Stimulated activated CD4-positive, alpha-beta T cell treated with anti-CD3 and anti-CD28 coated beads, Interleukin-1b, Interleukin-23, amount 100 ng/mL, for 24 hours (primary cell): Measurements from ENCODE around the gene RHBDL3.
"Not testable (repeated sequence)": the region's sequence is repeated elsewhere in the genome, so short reads cannot be mapped to it uniquely, and the experiment has no call there.

Source experiments
- DNase-seq, 4 experiments: peaks; one replicate each; pipeline ENCODE4 v3.0.0-alpha.2; 2020; ENCODE audit warnings: low read depth in 4 of 4, low spot score in 1 of 4

Gene RHBDL3, protein sequence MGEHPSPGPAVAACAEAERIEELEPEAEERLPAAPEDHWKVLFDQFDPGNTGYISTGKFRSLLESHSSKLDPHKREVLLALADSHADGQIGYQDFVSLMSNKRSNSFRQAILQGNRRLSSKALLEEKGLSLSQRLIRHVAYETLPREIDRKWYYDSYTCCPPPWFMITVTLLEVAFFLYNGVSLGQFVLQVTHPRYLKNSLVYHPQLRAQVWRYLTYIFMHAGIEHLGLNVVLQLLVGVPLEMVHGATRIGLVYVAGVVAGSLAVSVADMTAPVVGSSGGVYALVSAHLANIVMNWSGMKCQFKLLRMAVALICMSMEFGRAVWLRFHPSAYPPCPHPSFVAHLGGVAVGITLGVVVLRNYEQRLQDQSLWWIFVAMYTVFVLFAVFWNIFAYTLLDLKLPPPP

DNA sequence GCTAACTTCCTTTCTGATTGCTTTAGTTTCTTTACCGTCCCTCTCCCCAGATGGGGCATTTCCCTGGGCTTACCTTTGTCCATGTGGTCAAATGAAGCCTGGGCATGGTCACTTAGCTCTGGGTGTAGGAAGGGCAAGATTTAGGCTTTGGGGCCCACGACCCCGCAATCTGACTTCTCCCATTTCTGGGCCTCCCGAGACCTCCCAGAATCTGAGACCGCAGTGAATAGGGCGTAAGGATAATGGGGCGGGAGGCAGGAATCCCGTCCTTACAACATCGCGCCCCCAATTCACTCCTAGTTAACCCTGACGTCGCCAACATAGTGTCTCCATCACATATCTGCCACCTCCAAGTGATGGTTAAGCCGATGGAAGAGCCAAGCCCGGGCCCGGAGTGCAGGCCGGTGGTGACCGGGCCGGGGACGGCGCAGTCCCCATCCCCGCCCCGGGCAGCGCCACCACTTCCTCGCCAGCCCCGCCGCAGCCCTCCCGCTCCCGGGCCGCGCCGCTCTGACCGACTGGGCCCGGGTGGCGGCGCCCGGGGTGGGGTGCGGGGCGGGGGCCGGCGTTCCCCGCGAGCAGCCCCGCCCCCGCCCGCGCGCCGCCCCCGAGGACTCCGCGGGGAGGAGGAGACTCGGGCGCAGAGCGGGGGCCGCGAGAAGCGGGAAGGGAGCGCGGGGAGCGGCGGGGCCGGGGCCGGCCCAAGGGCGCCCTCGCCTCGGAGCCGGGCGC lies at the start of gene RHBDL3:
RHBDL3 (plus strand) TSS at position 641 of the 732 bp plus-strand sequence. CDS start 358 bp downstream, outside the sequence.
- no peak for DNase-seq

DNA sequence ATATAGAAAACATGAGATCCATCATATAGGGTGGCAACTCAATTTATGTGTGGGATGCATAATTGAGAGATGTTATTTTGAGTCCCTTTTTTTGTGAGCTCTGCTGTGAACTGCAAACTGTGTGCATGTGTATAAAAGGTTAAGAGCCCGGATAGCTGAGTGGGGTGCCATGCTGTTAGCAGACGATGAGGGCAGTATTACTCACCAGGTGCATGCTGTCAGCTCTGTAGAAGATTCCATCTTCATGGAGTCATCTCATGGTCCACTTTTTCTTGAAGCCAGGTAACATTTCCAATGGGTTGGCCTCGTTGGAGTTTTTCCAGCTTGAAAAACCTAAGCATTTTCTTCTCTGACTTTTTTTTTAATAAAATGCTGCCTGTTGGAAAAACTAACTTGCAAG lies 43.0 kb upstream of the RHBDL3 start:
- DNase-seq, result no peak

DNA sequence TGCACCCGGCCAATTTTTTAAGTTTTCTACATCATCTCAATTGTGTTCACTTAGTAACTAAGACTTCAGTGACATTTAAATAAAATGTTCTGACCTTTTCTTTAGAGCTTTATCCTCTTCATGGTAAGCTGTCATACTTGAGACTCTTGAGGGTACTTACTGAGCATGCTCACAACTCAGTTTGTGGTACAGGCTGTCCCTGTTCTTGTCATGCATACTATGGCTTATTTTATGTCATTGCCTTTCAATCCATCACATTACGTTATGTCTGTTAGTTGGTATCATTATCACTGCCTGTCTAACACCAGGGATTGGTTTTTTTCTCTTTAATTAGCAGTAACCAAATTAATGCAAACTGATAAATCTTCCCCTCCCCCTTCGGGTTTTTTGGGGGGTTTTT lies 41.9 kb upstream of the RHBDL3 start:
- DNase-seq, result no peak

DNA sequence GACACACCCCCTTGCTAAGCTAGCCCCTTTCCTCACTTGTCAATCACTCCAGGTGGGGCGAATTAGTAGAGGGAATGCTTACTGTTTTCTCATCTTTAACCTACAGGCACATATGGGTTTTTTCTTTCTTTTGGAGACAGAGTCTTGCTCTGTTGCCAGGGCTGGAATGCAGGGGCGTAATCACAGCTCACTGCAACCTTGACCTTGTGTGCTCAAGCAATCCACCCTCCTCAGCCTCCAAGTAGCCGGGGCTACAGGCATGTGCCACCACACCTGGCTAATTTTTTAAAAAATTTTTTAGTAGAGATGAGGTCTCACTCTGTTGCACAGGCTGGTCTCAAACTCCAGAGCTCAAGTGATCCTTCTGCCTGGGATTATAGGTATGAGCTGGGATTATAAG lies 38.7 kb upstream of the RHBDL3 start:
- DNase-seq, result no peak

DNA sequence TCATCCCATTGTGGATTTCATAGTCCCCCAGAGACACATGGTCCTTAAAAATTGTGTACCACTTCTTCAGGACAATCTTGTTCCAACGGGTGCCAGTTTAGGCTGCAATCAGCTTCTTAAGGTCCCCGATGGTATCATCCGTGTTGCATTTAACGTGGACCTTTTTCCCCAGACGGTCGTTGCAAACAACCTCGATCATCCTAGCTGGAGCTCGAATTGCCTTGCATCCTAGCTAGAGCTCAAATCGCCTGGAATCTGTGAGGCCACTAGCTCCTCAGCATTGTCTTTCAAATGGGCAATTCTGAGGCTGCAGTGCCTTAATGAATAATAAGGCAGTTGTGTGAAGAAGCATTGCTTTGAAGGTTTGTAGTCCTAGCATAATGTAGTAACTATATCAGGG lies 37.7 kb upstream of the RHBDL3 start:
- DNase-seq, result no peak

DNA sequence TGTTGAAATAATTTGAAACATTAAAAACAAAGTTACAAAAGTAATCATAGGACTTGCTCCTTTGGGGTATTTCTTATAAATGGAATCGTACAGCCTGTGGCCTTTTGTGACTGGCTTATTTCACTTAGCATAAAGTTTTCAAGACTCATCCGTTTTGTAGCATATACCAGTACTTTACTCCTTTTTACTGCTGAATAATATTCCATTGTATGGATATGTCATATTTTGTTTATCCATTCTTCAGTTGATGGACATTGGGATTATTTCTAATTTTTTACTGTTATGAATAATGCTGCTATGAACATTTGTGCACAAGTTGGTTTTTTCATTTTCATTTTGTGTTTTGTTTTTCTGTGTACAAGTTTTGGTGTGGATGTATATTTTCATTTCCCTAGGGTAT lies 30.0 kb upstream of the RHBDL3 start:
- DNase-seq, result no peak

DNA sequence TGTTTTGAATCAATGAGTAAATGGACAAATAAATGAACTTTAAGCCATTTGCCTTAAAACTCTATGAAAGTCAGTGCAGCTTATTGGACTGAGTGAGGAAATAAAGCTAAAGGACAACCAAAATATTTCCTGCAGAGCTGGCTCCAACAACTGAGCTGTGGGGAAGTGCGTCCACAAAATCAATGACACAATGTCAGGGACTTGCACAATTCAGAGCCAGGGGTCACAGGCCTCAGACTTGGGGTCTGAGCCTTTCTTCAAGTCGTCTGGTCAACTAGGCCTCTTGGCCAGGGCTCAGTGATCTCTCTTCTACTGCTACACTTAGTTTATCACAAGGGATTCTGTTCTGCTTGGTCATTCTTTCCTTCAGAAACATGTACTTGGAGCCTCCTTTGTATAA lies 26.2 kb upstream of the RHBDL3 start:
- no peak for DNase-seq

DNA sequence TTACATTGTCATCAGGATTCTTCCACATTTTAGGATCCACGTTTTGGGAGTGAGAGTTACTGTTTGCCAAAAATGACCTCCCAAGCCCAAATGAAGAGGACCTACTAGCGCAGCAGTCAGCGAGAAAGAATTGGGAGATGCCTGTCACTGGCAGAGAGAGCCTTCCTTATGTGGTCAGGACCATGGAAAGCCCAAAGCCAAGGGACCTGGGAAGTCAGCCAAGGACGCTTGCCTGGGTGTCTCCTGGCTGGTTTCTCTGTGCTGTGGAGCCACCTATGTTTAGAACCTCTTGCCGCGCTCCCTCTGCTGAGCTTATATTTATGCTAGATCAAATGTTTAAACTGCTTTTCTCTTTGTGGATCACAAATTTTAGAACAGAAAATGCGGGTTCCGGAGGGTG lies 24.9 kb upstream of the RHBDL3 start:
- DNase-seq, result no peak

DNA sequence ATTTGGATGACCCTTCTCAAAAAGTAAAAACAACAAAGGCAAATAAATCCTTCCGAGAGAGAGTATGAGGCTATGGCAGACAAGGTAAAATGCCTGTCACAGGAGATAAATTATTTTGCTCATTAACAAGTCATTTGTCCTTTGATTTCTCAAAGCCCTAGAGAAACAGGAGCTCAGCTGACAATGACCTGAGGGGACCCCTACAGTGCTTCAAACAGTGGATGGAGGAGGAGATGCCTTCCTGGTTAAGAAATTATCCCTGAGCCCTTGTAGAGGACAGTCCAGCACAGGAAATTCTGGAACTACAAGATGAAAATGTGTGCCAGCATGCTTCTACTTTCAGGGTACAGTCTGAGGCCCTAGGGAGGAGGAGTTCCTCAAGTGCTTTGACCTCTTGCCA lies 24.0 kb upstream of the RHBDL3 start:
- DNase-seq, result no peak

DNA sequence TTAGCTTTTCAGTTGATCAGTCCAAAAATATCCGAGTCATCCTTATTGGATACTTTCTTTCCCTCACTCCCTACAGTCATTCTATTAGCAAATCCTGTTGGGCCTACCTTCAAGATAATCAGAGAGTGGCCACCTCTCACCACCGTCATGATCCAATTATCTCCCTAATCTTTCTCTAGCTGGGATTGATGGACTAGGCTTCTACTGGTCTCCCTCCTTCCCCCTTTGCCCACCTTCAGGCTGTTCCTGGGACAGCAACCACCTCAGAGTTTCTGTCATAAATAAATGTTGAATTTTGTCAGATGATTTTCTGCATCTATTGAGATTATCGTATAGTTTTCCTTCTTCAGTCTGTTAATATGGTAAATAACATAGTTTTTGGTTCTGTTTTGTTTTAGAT lies 16.2 kb upstream of the RHBDL3 start:
- DNase-seq, result no peak

DNA sequence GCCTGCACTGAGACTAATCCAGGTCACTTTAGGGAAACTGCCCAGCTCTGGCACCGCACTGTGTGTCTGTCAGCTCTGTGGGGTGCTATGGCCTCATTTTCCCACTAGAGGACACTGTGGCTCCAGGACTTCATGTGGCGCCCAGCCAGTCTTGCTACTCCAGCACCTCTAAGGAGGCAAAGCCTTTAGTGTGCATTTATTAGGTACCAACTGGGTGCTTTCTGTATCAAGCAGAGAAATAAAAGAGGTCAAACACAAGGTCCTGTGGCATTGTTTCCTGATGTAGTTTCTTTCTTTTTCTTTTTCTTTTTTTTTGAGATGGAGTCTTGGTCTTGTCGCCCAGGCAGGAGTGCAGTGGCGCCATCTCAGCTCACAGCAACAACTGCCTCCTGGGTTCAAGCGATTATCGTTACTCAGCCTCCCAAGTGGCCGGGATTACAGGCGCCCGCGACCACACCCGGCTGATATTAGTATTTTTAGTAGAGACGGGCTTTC lies 12.5 kb upstream of the RHBDL3 start:
- peak; percentile 25 to 64 (median 46) for DNase-seq

DNA sequence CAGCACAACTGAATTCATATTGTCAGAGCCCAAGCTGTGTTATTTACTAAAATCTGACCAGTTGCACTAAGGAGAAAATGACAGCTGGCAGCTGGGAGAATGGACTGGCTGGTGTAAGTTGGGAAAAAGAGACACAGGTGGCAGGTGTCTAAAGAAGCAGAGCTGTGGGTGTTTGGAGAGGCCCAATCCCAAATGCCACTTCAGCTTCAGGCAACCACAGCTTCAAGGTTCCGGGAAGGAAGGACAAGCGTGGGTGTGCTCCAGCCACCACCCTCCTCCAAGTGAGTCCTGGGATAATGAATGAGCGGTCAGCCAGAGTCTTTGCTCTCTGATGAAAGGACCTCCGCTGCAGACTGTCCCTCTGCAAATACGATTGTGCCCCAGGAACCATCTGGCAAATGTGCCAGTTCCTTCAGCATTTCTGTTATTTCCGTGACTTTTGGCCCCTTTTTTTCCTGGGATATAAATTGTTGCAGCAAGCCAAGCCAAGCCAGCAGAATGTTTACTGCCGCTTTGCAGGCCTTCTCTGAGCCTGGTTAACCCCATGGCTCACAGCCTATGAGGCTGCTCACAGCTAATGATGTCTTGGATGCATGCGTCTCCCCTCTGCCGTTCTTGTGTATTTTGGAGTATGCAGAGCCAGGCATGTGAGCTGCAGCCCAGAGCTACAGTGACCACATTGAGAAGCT lies 9.5 kb upstream of the RHBDL3 start:
- DNase-seq, result no peak

DNA sequence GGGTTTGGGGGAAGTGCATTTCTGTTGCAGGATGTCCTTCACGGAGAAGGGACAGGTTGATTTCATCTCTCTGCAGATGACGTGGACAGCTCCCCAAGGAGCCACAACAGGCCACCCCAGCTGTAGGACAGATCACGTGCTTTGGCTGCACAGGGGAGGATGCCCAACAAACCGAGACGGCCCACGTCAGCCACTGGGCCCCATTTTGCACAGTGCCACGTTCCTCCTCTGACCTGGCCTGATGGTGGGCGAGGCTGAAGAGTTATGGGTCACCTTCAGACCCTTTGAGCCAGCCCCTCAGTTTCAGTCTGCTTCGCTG lies 9.0 kb upstream of the RHBDL3 start:
- no peak for DNase-seq

DNA sequence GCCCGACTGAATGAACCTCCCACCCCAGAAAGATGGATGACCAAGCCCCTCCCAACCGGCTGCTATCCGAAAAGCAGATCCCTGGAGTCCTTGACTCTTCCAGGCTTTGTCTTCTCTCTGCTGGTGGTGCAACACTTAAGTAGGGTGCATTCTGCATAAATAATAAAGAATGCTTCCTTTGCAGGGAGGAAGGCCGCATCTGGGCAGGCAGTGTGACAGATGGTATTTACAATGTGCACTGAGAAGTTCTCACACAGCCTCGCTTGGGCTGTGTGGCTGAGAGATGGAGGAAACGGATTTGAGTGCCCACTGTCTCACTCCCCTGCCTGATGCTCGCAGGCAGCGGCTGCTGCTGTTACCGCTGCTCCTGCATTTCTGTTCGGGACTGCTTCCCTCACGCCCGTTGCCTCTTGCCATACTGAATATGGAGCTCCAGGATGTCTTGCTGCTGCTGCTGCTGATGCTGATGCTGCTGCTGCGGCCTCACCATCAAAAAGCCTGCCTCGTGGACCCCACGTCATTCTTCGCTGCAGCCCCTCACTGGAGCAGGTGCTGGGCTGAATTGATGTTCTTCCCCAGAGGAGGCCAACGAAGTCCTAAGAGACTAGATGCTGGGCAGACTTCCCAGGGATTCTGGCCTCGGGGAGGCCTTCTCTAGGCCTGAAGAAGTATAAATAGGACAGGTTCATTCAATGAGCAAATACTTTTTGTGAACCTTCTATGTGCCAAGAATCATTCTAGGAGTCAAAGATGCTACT lies 7.1 kb upstream of the RHBDL3 start:
- no peak for DNase-seq

DNA sequence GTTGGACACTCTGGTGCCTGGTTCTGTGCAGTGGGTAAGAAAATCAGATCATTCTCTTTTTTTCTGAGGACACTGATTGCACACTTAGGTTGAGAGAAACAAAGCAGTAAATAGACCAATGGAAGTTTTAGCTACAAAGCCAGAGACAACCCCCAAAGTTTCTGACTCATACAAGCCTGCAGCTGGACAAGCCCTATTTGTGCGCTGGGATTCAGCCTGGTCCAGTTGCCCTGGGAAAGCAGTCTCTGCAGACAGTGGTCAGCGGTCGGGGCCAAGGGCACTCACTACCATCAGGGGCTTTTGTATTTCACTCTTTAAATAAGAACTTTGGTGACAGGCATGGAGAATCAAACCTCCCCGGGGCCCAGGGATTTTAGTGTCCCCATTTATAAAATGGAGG lies 6.0 kb upstream of the RHBDL3 start:
- DNase-seq, result no peak

DNA sequence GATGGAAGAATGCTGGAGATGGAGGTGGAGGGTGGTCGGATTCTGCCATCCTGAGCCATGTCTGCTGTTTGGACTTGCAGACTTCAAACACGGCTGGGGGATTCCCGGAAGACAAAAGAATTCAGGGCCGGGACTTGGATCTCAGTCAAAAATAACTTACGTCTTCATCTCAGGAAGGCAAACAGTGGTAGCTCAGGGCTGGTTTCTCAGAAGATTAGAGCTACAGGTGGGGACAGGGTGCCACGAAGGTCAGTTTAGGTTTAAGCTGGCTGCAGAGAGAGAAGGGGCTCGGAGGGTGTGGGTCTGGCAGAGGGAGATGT lies 4.3 kb upstream of the RHBDL3 start:
- no peak for DNase-seq

DNA sequence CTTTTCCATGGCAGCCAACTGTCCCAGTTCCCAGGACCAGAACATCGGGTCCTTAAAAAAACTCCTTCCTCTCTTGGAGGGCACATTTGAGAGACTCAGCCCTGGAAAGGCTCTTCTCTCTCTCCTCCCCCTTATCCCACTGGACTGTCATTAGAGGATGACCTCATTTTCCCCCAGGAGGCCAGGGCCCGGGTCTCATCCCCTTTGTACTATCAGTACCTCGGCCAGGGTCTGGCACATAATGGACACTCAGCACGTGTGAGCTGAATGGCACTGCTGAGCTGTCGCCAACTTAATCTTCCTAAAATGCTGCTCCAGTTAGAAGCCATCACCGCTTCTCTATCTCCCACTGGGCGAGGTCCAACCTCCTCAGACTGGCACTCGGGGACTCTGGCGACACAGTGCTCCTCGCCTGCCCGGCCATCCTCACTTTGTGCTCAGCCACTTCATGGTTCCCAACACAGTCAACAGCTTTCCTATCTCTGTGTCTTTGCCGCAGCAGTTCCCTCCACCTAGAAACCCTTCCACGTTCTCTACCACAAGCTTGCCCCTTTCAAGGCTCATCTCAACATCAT lies 3.6 kb upstream of the RHBDL3 start:
- no peak for DNase-seq

DNA sequence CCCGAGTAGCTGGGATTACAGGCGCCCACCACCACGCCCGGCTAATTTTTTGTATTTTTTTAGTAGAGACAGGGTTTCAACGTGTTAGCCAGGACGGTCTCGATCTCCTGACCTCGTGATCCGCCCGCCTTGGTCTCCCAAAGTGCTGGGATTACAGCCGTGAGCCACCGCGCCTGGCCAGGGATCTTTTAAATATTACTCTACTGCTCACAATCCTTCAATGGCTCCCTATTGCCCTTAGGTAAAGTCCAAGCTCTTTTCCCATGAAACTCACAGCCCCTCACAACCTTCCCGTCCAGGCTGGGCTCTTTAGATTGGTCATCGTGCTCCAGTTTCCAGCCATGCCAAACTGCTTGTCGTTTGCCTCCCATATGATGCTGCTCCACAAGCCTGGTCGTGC lies 2.1 kb upstream of the RHBDL3 start:
- DNase-seq, result not testable (repeated sequence)

DNA sequence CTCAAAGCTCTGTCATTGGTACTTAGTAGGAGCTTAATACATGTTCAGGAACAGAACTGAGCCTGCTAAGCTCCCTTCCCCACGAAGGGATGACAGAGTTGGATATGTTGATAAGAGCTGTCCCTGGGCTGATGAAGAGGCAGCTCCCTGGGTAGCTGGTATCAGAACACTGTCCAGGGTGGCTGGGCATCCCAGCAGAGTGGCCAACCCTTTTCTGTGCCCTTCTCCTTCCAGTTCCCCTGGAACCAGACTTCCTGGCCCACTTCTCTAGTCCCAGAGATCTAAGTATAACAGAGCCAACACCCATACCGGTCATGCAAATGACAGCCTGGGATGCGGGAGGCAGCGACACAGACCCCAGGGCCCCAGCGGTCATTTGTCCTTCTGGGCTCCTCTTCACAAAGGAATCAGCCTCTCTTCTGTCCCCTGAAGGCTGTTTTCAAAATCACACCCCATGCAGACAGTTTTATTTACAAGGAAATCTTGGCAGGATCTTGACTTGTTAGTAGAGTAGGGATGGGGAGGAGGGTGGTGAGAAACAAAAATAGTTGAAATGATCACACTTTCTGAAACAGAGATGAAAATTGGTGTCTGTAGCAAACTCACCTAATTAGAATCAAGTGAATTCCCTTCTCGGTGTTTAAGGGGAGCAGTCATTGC lies 1.4 kb upstream of the RHBDL3 start:
- DNase-seq, result no peak

DNA sequence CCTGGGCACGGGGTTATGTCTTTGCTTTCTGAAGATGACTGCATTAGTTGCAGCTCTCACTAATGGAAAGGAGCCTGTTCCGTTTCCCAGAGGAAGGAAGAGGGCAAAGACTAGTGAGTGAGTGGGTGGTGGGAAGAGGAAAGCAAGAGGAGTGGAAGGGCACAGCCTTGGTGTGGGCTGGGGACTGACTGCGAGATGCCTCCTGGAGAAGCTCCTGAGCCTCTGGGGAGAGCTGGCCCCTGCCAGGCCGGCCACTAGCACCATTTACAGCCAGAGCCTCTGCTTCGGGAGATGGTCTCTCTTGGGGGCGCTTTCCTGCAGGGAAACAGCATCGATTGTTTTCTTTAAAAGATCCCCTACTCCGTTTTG lies 825 bp upstream of the RHBDL3 start:
- DNase-seq, result no peak

DNA sequence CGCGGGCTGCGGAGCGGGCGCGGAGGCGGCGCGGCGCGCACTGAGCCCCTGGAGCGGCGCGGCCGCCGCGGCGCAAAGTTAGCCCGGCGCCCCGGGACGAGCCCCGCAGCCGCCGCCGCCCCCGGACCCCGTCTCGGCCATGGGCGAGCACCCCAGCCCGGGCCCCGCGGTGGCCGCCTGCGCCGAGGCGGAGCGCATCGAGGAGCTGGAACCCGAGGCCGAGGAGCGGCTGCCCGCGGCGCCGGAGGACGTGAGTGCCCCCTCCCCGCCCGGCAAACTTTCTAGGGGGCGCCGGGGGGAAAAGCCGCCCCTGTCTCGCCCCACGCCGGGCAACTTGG lies 388 bp downstream of the RHBDL3 start:
- no peak for DNase-seq
